SU-DHL-6 (cell line): ENCODE measurements around the gene SPG7.

ENCODE experiments used
- H2AFZ ChIP-seq: fragments of 200-600 bp; sonication (generic); 2 replicates; pipeline ENCODE4 v1.6.1; 2014; ENCODE audit warnings: low read depth, mild to moderate bottlenecking, moderate library complexity, mixed read lengths, antibody characterized with exemption, low read length; ENCODE audit not compliant: severe bottlenecking
- H3F3A ChIP-seq: fragments of 200-600 bp; shearing (Covaris generic); 2 replicates; pipeline ENCODE4 v1.6.0; 2016; ENCODE audit warnings: antibody characterized with exemption, mild to moderate bottlenecking; ENCODE audit not compliant: insufficient read depth
- H3K27ac ChIP-seq: fragments of 200-600 bp; sonication (generic); 2 replicates; pipeline ENCODE4 v1.5.1; 2016; ENCODE audit warnings: low read depth, mild to moderate bottlenecking, low read length, moderate library complexity, mixed read lengths
- H3K27me3 ChIP-seq: fragments of 200-600 bp; sonication (generic), shearing (Covaris generic); 2 replicates; pipeline ENCODE4 v1.6.0; 2014; ENCODE audit warnings: mild to moderate bottlenecking, low read length
- H3K36me3 ChIP-seq: fragments of 200-600 bp; sonication (generic); 2 replicates; pipeline ENCODE4 v1.6.1; 2014; ENCODE audit warnings: mild to moderate bottlenecking, low read length, mixed read lengths
- H3K4me2 ChIP-seq: fragments of 300-600, 200-600 bp; shearing (Covaris generic), sonication (generic); 2 replicates; pipeline ENCODE4 v1.6.0; 2014; ENCODE audit warnings: low read length, low read depth, mild to moderate bottlenecking; ENCODE audit not compliant: poor library complexity, severe bottlenecking
- H3K4me3 ChIP-seq: fragments of 200-600 bp; sonication (generic); 2 replicates; pipeline ENCODE4 v1.5.1; 2014; ENCODE audit warnings: antibody characterized with exemption, low read length, mild to moderate bottlenecking, mixed read lengths; ENCODE audit not compliant: insufficient read depth, poor library complexity, severe bottlenecking
- H3K79me2 ChIP-seq: fragments of 200-600 bp; sonication (generic); 2 replicates; pipeline ENCODE4 v1.6.1; 2014; ENCODE audit warnings: mild to moderate bottlenecking, low read length, moderate library complexity; ENCODE audit not compliant: insufficient read depth
- H3K9ac ChIP-seq: fragments of 200-600 bp; sonication (generic); 2 replicates; pipeline ENCODE4 v1.7.0; 2014; ENCODE audit warnings: mild to moderate bottlenecking, low read length
- H3K9me2 ChIP-seq: fragments of 200-600 bp; sonication (generic); replicated peaks from 2 replicates; pipeline ENCODE4 v1.6.1; 2014; ENCODE audit warnings: low read length; ENCODE audit not compliant: insufficient read depth
- H3K9me3 ChIP-seq: fragments of 200-600 bp; sonication (generic); 2 replicates; pipeline ENCODE4 v1.6.1; 2014; ENCODE audit warnings: low read length, mixed read lengths; ENCODE audit not compliant: insufficient read depth
- H4K20me1 ChIP-seq: fragments of 200-600 bp; sonication (generic); 2 replicates; pipeline ENCODE4 v1.6.1; 2014; ENCODE audit warnings: low read depth, mild to moderate bottlenecking, antibody characterized with exemption, low read length, moderate library complexity, mixed read lengths
- EZH2phosphoT487 ChIP-seq: fragments of 200-600 bp; sonication (generic), shearing (Covaris generic); conservative IDR thresholded peaks from 2 replicates; pipeline ENCODE4 v1.6.1; 2018; ENCODE audit warnings: mild to moderate bottlenecking, antibody characterized with exemption, low read length, moderate library complexity, mixed read lengths
- TF ChIP-seq, protein P1 (sequence below): fragments of 200-600 bp; sonication (generic); IDR thresholded peaks from one replicate; pipeline ENCODE4 v1.5.1; 2017; ENCODE audit warnings: antibody characterized with exemption, mild to moderate bottlenecking, low read length, moderate library complexity; ENCODE audit not compliant: insufficient read depth, poor library complexity, severe bottlenecking

SPG7 gene

DNA sequence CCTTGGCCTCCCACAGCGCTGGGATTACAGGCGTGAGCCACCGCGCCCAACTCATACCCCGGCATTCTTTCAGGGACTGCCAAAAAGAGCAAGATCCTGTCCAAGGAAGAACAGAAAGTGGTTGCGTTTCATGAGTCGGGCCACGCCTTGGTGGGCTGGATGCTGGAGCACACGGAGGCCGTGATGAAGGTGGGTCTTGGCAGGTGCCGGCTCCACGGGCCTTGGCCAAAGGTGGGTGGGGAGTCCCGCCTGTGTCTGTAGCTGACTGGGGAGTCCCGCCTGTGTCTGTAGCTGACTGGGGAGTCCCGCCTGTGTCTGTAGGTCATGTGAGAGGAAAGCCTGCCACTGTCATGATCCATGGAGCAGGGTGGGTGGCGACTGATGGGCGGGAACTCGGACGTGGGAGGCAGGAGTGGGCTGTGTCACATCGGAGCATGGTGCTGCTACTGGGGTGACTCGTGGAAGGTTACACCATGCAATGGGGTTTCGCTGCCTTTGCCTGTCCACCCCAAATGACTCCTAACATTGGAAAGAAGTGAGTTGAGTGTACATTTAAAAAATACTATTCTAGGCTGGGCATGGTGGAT, 42.3 kb downstream of the SPG7 start:
- Histone ChIP-seq H3K9me2 (no peaks in the 10 kb centered on the region), H3K27ac (no peak overlapping the region), H4K20me1 (no peaks in the 10 kb centered on the region), H3K9ac (no peak overlapping the region), H3K27me3 (no peaks in the 10 kb centered on the region), H3K79me2 (no peaks in the 10 kb centered on the region), H3K4me2 (no peak overlapping the region), H3K4me3 (no peak overlapping the region), H3K36me3 (no peaks in the 10 kb centered on the region), H3F3A (no peaks in the 10 kb centered on the region), H2AFZ (no peak overlapping the region), H3K9me3 (no peaks in the 10 kb centered on the region)
- no peak for TF ChIP-seq EZH2phosphoT487
- TF ChIP-seq, protein P1, sequence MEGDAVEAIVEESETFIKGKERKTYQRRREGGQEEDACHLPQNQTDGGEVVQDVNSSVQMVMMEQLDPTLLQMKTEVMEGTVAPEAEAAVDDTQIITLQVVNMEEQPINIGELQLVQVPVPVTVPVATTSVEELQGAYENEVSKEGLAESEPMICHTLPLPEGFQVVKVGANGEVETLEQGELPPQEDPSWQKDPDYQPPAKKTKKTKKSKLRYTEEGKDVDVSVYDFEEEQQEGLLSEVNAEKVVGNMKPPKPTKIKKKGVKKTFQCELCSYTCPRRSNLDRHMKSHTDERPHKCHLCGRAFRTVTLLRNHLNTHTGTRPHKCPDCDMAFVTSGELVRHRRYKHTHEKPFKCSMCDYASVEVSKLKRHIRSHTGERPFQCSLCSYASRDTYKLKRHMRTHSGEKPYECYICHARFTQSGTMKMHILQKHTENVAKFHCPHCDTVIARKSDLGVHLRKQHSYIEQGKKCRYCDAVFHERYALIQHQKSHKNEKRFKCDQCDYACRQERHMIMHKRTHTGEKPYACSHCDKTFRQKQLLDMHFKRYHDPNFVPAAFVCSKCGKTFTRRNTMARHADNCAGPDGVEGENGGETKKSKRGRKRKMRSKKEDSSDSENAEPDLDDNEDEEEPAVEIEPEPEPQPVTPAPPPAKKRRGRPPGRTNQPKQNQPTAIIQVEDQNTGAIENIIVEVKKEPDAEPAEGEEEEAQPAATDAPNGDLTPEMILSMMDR, result no peak

DNA sequence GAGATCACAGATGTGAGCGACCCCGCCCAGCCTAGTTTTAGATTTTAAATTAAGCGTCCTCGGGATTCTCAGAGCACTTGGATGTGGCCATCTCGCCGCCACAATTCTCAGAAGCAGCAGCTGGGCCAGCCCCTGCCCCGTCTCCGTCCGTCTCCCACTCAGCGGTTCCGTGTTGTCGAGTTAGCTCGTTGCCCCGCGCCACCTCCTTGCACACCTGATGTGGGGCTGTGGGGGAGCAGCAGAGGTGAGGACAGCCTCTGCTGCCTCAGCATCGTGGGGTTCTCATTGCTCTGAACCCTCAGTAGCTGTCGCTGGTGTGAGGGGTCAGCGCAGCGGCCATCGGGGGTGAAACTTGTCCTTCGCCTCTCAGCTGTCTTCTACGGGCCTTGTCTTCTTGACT, 44.1 kb downstream of the SPG7 start:
- H3K4me3 ChIP-seq, result no peak overlapping the region
- H3K36me3 ChIP-seq, result no peaks in the 10 kb centered on the region
- no peaks in the 10 kb centered on the region for H3K9me2 ChIP-seq
- no peaks in the 10 kb centered on the region for H4K20me1 ChIP-seq
- no peaks in the 10 kb centered on the region for H3K27me3 ChIP-seq
- no peak for TF ChIP-seq EZH2phosphoT487
- TF ChIP-seq, protein P1, result no peak
- no peaks in the 10 kb centered on the region for H3K9me3 ChIP-seq
- H3K4me2 ChIP-seq, result no peak overlapping the region
- H2AFZ ChIP-seq, result no peak overlapping the region
- H3K27ac ChIP-seq, result no peak overlapping the region
- H3K9ac ChIP-seq, result no peak overlapping the region
- H3K79me2 ChIP-seq, result no peaks in the 10 kb centered on the region
- H3F3A ChIP-seq, result no peaks in the 10 kb centered on the region

DNA sequence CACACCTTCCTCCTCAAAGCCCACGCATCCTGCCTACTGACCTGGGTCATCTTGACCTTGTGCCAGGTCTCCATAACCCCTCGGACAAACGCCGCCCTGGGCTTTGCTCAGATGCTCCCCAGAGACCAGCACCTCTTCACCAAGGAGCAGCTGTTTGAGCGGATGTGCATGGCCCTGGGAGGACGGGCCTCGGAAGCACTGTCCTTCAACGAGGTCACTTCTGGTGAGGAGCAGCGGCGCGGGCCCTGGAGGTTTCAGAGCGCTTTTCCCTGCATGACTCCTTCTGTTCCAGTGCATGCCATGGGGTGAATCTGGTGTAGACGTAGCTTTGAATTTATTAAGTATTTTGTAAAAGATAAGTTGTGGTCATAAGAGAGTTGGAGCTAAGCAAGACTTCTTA, 44.7 kb downstream of the SPG7 start:
- no peak overlapping the region for H3K27ac ChIP-seq
- H3K4me3 ChIP-seq, result no peak overlapping the region
- no peaks in the 10 kb centered on the region for H3K79me2 ChIP-seq
- H3K27me3 ChIP-seq, result no peaks in the 10 kb centered on the region
- H3K9me3 ChIP-seq, result no peaks in the 10 kb centered on the region
- no peak overlapping the region for H3K4me2 ChIP-seq
- H3K36me3 ChIP-seq, result no peaks in the 10 kb centered on the region
- no peaks in the 10 kb centered on the region for H3K9me2 ChIP-seq
- no peak for TF ChIP-seq EZH2phosphoT487
- TF ChIP-seq, protein P1, result no peak
- H4K20me1 ChIP-seq, result no peaks in the 10 kb centered on the region
- H3K9ac ChIP-seq, result no peak overlapping the region
- H3F3A ChIP-seq, result no peaks in the 10 kb centered on the region
- H2AFZ ChIP-seq, result no peak overlapping the region
